ENCODE data around the gene STON2. TPM values are rescaled to one million over a fixed set of nuclear protein-coding genes. Genes with fewer than 3 reads are reported as not detected.

Gene STON2
- total RNA-seq, 1 experiment from 2014 or later = 0.36 TPM

- no TSS peak for BruUV-seq (replicated peaks)
- Histone ChIP-seq H3K36me3 (ENCODE audit: control insufficient read depth, insufficient read depth, low read length) (no peaks in the 10 kb centered on the region), H3K27me3 (ENCODE audit: control insufficient read depth, insufficient read depth, low read length) (no peaks in the 10 kb centered on the region), H3K4me1 (ENCODE audit: control insufficient read depth, insufficient read depth, low read length) (no peaks in the 10 kb centered on the region), H3K27ac (ENCODE audit: low read length) (no peak overlapping the region), H3K9me3 (ENCODE audit: control insufficient read depth, insufficient read depth, low read depth, low read length) (no peaks in the 10 kb centered on the region), H3K4me3 (ENCODE audit: low read depth in 2 of 2, low read length in 2 of 2) (no peak overlapping the region)
- ATAC-seq = no peak
- CTCF ChIA-PET = no interaction called here
- POLR2A ChIA-PET = no interaction called here
- in situ Hi-C loops (cut with HindIII; ENCODE audit: low pct_unique_long_range_greater_than_20kb, low sequenced_read_pairs) (no loop called here), intact Hi-C loops (cut with micrococcal nuclease; ENCODE audit: unreplicated experiment) (no loop called here)
- TF ChIP-seq TCF7L2 (IDR thresholded peaks at IDR 0.05; ENCODE audit: low read depth, low read length) = no peak
- no peak for TF ChIP-seq REST (IDR thresholded peaks at IDR 0.05; ENCODE audit: insufficient read depth in 1 of 2, low read depth in 2 of 2, low read length in 1 of 2)
- TF ChIP-seq SIN3A (IDR thresholded peaks at IDR 0.05; ENCODE audit: borderline replicate concordance, insufficient read depth, low read depth, low read length) = no peak
- TF ChIP-seq CTCF (IDR thresholded peaks at IDR 0.05) = no peak
- no peak for TF ChIP-seq POLR2AphosphoS5 (IDR thresholded peaks at IDR 0.05; ENCODE audit: low read depth, low read length)
- no peak for DNase-seq (ENCODE audit: low read depth, low spot score)
Measured at GRCh38 chr14:81402123-81402495, 2.0 kb upstream of the STON2 start.

GRCh38 chr14:81401420-81402122, 1.4 kb upstream of the STON2 start:
- ATAC-seq (no peak), DNase-seq (ENCODE audit: low read depth, low spot score) (no peak)
- in situ Hi-C loops (cut with HindIII; ENCODE audit: low pct_unique_long_range_greater_than_20kb, low sequenced_read_pairs) = no loop called here
- POLR2A ChIA-PET = no interaction called here
- no peaks in the 10 kb centered on the region for H3K4me1 ChIP-seq (ENCODE audit: control insufficient read depth, insufficient read depth, low read length)
- CTCF ChIA-PET = no interaction called here
- no TSS peak for BruUV-seq (replicated peaks)
- no peak overlapping the region for H3K4me3 ChIP-seq (ENCODE audit: low read depth in 2 of 2, low read length in 2 of 2)
- no peak for TF ChIP-seq REST (IDR thresholded peaks at IDR 0.05; ENCODE audit: insufficient read depth in 1 of 2, low read depth in 2 of 2, low read length in 1 of 2)
- no peak for TF ChIP-seq POLR2AphosphoS5 (IDR thresholded peaks at IDR 0.05; ENCODE audit: low read depth, low read length)
- no peak for TF ChIP-seq CTCF (IDR thresholded peaks at IDR 0.05)
- no peak for TF ChIP-seq SIN3A (IDR thresholded peaks at IDR 0.05; ENCODE audit: borderline replicate concordance, insufficient read depth, low read depth, low read length)
- TF ChIP-seq TCF7L2 (IDR thresholded peaks at IDR 0.05; ENCODE audit: low read depth, low read length) = no peak
- no peaks in the 10 kb centered on the region for H3K27me3 ChIP-seq (ENCODE audit: control insufficient read depth, insufficient read depth, low read length)
- intact Hi-C loops (cut with micrococcal nuclease; ENCODE audit: unreplicated experiment) = no loop called here
- no peaks in the 10 kb centered on the region for H3K9me3 ChIP-seq (ENCODE audit: control insufficient read depth, insufficient read depth, low read depth, low read length)
- H3K27ac ChIP-seq (ENCODE audit: low read length) = no peak overlapping the region
- H3K36me3 ChIP-seq (ENCODE audit: control insufficient read depth, insufficient read depth, low read length) = no peaks in the 10 kb centered on the region
